K562 (cell line): ENCODE measurements around the gene GOLIM4. TPM values are rescaled to one million over a fixed set of nuclear protein-coding genes. Genes with fewer than 3 reads are reported as not detected.

Experiments used
- ATAC-seq: fragments of 200-7000 bp; cut with Tn5 transposase; 3 replicates; pipeline ENCODE4 v1.9.1; 2020; ENCODE audit warnings: moderate library complexity
- BruUV-seq: library from RNA; stranded (reverse); fragments of 400-500 nt; replicated peaks from 2 replicates; lab custom pipeline; 2021; lab: Mats Ljungman, UMichigan
- CTCF ChIA-PET: fragments of 300-600 bp; formaldehyde crosslinking; extraction: SDS; loops from one replicate; lab custom pipeline; 2021; ENCODE audit warnings: low intra/inter-chr PET ratio; lab: Yijun Ruan, JAX
- POLR2A ChIA-PET: fragments of 300-600, 350-650 bp; sonication (Branson Sonifier 250); formaldehyde crosslinking; extraction: SDS; loops from one replicate; lab custom pipeline; 2021; ENCODE audit warnings: antibody characterized with exemption, inconsistent platforms; lab: Yijun Ruan, JAX
- DNase-seq, 4 experiments: peaks; one replicate each; pipeline versions ENCODE4 v3.0.0 to v3.0.0-alpha.2; 2011 to 2018; ENCODE audit warnings: low spot score in 3 of 4, mixed read lengths in 3 of 4; ENCODE audit errors: extremely low read depth in 1 of 4
- FAIRE-seq: peaks from 2 replicates; lab custom pipeline; 2011; peaks lifted over from hg19 to GRCh38; lab: Jason Lieb, UNC
- H2AFZ ChIP-seq: 2 replicates; pipeline ENCODE4 v1.6.0; 2011; ENCODE audit warnings: low read depth, low read length, control low read depth, inconsistent platforms
- H3K27ac ChIP-seq: fragments of 200-600 bp; 3 replicates; pipeline ENCODE4 v1.8.0; 2011; ENCODE audit warnings: low read depth, mild to moderate bottlenecking, control low read depth, inconsistent platforms, low read length, moderate library complexity, mixed read lengths; ENCODE audit errors: extremely low read depth
- H3K27me3 ChIP-seq, 2 experiments: fragments of 300-600 bp in 1 of 2; 2 replicates in 1 of 2; 3 replicates in 1 of 2; pipeline versions ENCODE4 v1.6.0 to v1.8.0; 2011; ENCODE audit warnings: inconsistent platforms in 2 of 2, low read length in 2 of 2, mild to moderate bottlenecking in 1 of 2, mixed read lengths in 1 of 2, moderate library complexity in 1 of 2; ENCODE audit not compliant: control insufficient read depth in 2 of 2, insufficient read depth in 2 of 2
- H3K36me3 ChIP-seq: fragments of 300-600 bp; 3 replicates; pipeline ENCODE4 v1.8.0; 2011; ENCODE audit warnings: mild to moderate bottlenecking, low read length, inconsistent platforms; ENCODE audit not compliant: control insufficient read depth, insufficient read depth
- H3K4me1 ChIP-seq, 2 experiments: fragments of 200-600 bp in 1 of 2; replicated peaks in 1 of 2; 2 replicates in 1 of 2; 3 replicates in 1 of 2; pipeline versions ENCODE4 v1.5.1 to v1.8.0; 2011; ENCODE audit warnings: inconsistent platforms in 2 of 2, low read length in 2 of 2, mild to moderate bottlenecking in 1 of 2, mixed read lengths in 1 of 2, moderate library complexity in 1 of 2; ENCODE audit not compliant: control insufficient read depth in 2 of 2, insufficient read depth in 2 of 2
- H3K4me2 ChIP-seq: 2 replicates; pipeline ENCODE4 v1.6.1; 2011; ENCODE audit warnings: low read length, control low read depth, inconsistent platforms, mixed read lengths; ENCODE audit not compliant: insufficient read depth
- H3K4me3 ChIP-seq: fragments of 200-600 bp; sonication (generic), shearing (Covaris generic); 2 replicates; pipeline ENCODE4 v1.5.1; 2016; ENCODE audit warnings: control low read depth, inconsistent platforms
- H3K79me2 ChIP-seq: fragments of 200-600 bp; 3 replicates; pipeline ENCODE4 v1.8.0; 2011; ENCODE audit warnings: low read length, inconsistent platforms; ENCODE audit not compliant: control insufficient read depth, insufficient read depth
- H3K9ac ChIP-seq, 2 experiments: 2 replicates each; pipeline versions ENCODE4 v1.6.0 to v1.6.1; 2011; ENCODE audit warnings: low read depth in 2 of 2, low read length in 2 of 2, control low read depth in 1 of 2, inconsistent platforms in 1 of 2, mild to moderate bottlenecking in 1 of 2, mixed read lengths in 1 of 2; ENCODE audit not compliant: insufficient read depth in 1 of 2
- H3K9me1 ChIP-seq: one replicate; pipeline ENCODE4 v1.6.0; 2011; ENCODE audit warnings: inconsistent platforms, mild to moderate bottlenecking, low read length, moderate library complexity; ENCODE audit not compliant: control insufficient read depth, insufficient read depth
- H3K9me3 ChIP-seq: replicated peaks from 2 replicates; pipeline ENCODE4 v1.5.1; 2011; ENCODE audit warnings: low read depth, low read length, inconsistent platforms; ENCODE audit not compliant: control insufficient read depth, insufficient read depth
- H4K20me1 ChIP-seq: replicated peaks from 2 replicates; pipeline ENCODE4 v1.6.1; 2011; ENCODE audit warnings: low read length, inconsistent platforms, mixed read lengths; ENCODE audit not compliant: control insufficient read depth, insufficient read depth
- ETV6 ChIP-seq, 3 experiments: fragments of 150-350 bp in 1 of 3; sonication (generic) in 1 of 3; formaldehyde crosslinking in 1 of 3; IDR thresholded peaks; 2 replicates each; pipeline versions ENCODE4 v1.6.1 to v1.8.0; 2014 to 2022; ENCODE audit warnings: borderline replicate concordance in 2 of 3, low read depth in 2 of 3, antibody characterized with exemption in 1 of 3, low read length in 1 of 3, mild to moderate bottlenecking in 1 of 3, missing genetic modification reagents in 1 of 3
- FOXK2 ChIP-seq, 2 experiments: fragments of 450-650 bp; IDR thresholded peaks in 1 of 2; conservative IDR thresholded peaks in 1 of 2; 2 replicates each; pipeline ENCODE4 v1.6.1; 2016; ENCODE audit warnings: low read depth in 2 of 2, mild to moderate bottlenecking in 1 of 2
- GABPB2 ChIP-seq: fragments of 250-450 bp; sonication (Bioruptor Pico); conservative IDR thresholded peaks from 2 replicates; pipeline ENCODE4 v1.5.1; 2021; ENCODE audit warnings: mild to moderate bottlenecking
- L3MBTL2 ChIP-seq: fragments of 450-650 bp; IDR thresholded peaks from 2 replicates; pipeline ENCODE4 v1.6.1; 2016; ENCODE audit warnings: mild to moderate bottlenecking, moderate library complexity
- MTA2 ChIP-seq: fragments of 450-650 bp; IDR thresholded peaks from 2 replicates; pipeline ENCODE4 v1.6.1; 2016; ENCODE audit warnings: low read depth
- MTF1 ChIP-seq: fragments of 250-450 bp; sonication (Bioruptor Pico); IDR thresholded peaks from 2 replicates; pipeline ENCODE4 v1.9.0; 2021; ENCODE audit warnings: moderate library complexity, mild to moderate bottlenecking, inconsistent platforms, borderline replicate concordance
- MYBL2 ChIP-seq, 2 experiments: fragments of 450-650 bp in 1 of 2; sonication (generic) in 1 of 2; formaldehyde crosslinking in 1 of 2; IDR thresholded peaks; 2 replicates each; pipeline versions ENCODE4 v1.6.1 to v1.8.1; 2017 to 2022; ENCODE audit warnings: borderline replicate concordance in 1 of 2, inconsistent platforms in 1 of 2, low read depth in 1 of 2, mild to moderate bottlenecking in 1 of 2, missing genetic modification reagents in 1 of 2, moderate library complexity in 1 of 2
- NCOA4 ChIP-seq: fragments of 450-650 bp; IDR thresholded peaks from 2 replicates; pipeline ENCODE4 v1.6.1; 2018; ENCODE audit warnings: mild to moderate bottlenecking; ENCODE audit not compliant: partially characterized antibody
- NFIX ChIP-seq: fragments of 250-450 bp; sonication (Bioruptor Pico); IDR thresholded peaks from 2 replicates; pipeline ENCODE4 v1.4.0; 2020; ENCODE audit warnings: low read depth, mild to moderate bottlenecking, moderate library complexity
- PRMT5 ChIP-seq: sonication (generic); formaldehyde crosslinking; IDR thresholded peaks from 2 replicates; pipeline ENCODE4 v1.5.0; 2020; ENCODE audit warnings: missing genetic modification reagents
- SMARCA4 ChIP-seq: fragments of 450-650 bp; IDR thresholded peaks from 2 replicates; pipeline ENCODE4 v1.6.1; 2016
- USF1 ChIP-seq: sonication (generic); formaldehyde crosslinking; IDR thresholded peaks from 2 replicates; pipeline ENCODE4 v1.9.0; 2022; ENCODE audit warnings: mild to moderate bottlenecking, missing genetic modification reagents
- ZBTB26 ChIP-seq: fragments of 450-650 bp; formaldehyde crosslinking; IDR thresholded peaks from 2 replicates; pipeline ENCODE4 v1.4.0; 2022; ENCODE audit warnings: missing genetic modification characterization
- ZFPM2 ChIP-seq: fragments of 250-450 bp; sonication (Bioruptor Pico); IDR thresholded peaks from 2 replicates; pipeline ENCODE4 v1.5.1; 2022; ENCODE audit warnings: mild to moderate bottlenecking
- ZNF121 ChIP-seq: sonication (generic); formaldehyde crosslinking; conservative IDR thresholded peaks from 2 replicates; pipeline ENCODE4 v1.8.0; 2022; ENCODE audit warnings: missing genetic modification reagents
- ZNF232 ChIP-seq: sonication (generic); formaldehyde crosslinking; IDR thresholded peaks from 2 replicates; pipeline ENCODE4 v1.8.0; 2022; ENCODE audit warnings: mild to moderate bottlenecking, missing genetic modification reagents
- WGBS: fragments of 100-300 bp; shearing (Covaris generic); methylation state at CpG from one replicate; pipeline ENCODE4 v1.1.6; 2016; ENCODE audit warnings: low coverage, mixed read lengths; ENCODE audit not compliant: insufficient coverage; ENCODE audit errors: missing lambda C conversion rate; 5-methylcytosine and 5-hydroxymethylcytosine counted together
- in situ Hi-C: fragments of 300-500 bp; cut with MboI; formaldehyde crosslinking; loops from 4 replicates; pipeline ENCODE4 v1.15.0; 2018; ENCODE audit warnings: inconsistent platforms, mixed read lengths
- intact Hi-C: fragments of 100-400 bp; cut with micrococcal nuclease; formaldehyde crosslinking; loops from 2 replicates; pipeline ENCODE4 v1.14.2; 2022
- polyA plus RNA-seq, 8 experiments: library from polyadenylated mRNA; depleted of rRNA in 4 of 8; stranded (reverse) in 5 of 8; unstranded in 3 of 8; fragments of >200 nt; fragmentation: Nextera tagmentation in 2 of 8; fragmentation: Illumina TruSeq in 1 of 8; extraction: Ambion mirVana in 2 of 8; extraction: Trizol in 1 of 8; gene quantifications; 2 replicates each; pipeline versions ENCODE4 v1.2.1 to v1.2.3, GENCODE V29; 2011 to 2014; ENCODE audit warnings: inconsistent platforms in 1 of 8, missing spikeins in 1 of 8
- total RNA-seq, 7 experiments: library from RNA; depleted of rRNA in 6 of 7; stranded (reverse); fragments of >200 nt in 6 of 7; fragmentation: Illumina TruSeq in 2 of 7; extraction: Trizol in 2 of 7; gene quantifications; 2 replicates each; pipeline versions ENCODE4 v1.2.1 to v1.2.3, GENCODE V29; 2011 to 2021; ENCODE audit warnings: low replicate concordance in 1 of 7

GOLIM4 gene
- total and polyA plus RNA-seq, 9 of the 15 experiments (the other 6 are each of a cell fraction or from before 2014, with no cell fraction given), result 9.3 to 39.4 (median 31.0) TPM

GRCh38 chr3:167989999-167990398 is 105.7 kb downstream of the GOLIM4 start:
- H3K4me2 ChIP-seq, result no peak overlapping the region
- in situ Hi-C loops, result no loop called here
- no peaks in the 10 kb centered on the region for H3K9me1 ChIP-seq
- no peak overlapping the region for H3K27ac ChIP-seq
- H3K9ac ChIP-seq, result no peak overlapping the region
- no peak for ATAC-seq
- no peaks in the 10 kb centered on the region for H3K27me3 ChIP-seq
- no peaks in the 10 kb centered on the region for H3K79me2 ChIP-seq
- no TSS peak for BruUV-seq
- H3K4me3 ChIP-seq, result no peak overlapping the region
- H3K36me3 ChIP-seq, result no peaks in the 10 kb centered on the region
- ChIA-PET CTCF (no interaction called here), POLR2A (no interaction called here)
- H4K20me1 ChIP-seq, result no peaks in the 10 kb centered on the region
- H3K9me3 ChIP-seq, result no peaks in the 10 kb centered on the region
- TF ChIP-seq ETV6 (IDR thresholded peaks at IDR 0.05; ENCODE audit: borderline replicate concordance in 1 of 2, low read depth in 2 of 2, low read length in 1 of 2), result no peak
- TF ChIP-seq ETV6 (CRISPR knock-in tag; IDR thresholded peaks at IDR 0.05; ENCODE audit: borderline replicate concordance), result no peak
- TF ChIP-seq ZBTB26, result no peak
- TF ChIP-seq GABPB2 (CRISPR knock-in tag), result no peak
- TF ChIP-seq MYBL2 (IDR thresholded peaks at IDR 0.05; ENCODE audit: low read depth), result no peak
- no peak for TF ChIP-seq MYBL2 (CRISPR knock-in tag; IDR thresholded peaks at IDR 0.05; ENCODE audit: borderline replicate concordance)
- no peak for TF ChIP-seq FOXK2 (conservative IDR thresholded peaks at IDR 0.05 in 1 of 2, IDR thresholded peaks at IDR 0.05 in 1 of 2; ENCODE audit: low read depth in 2 of 2)
- no peak for TF ChIP-seq PRMT5
- TF ChIP-seq USF1 (CRISPR knock-in tag), result no peak
- TF ChIP-seq NCOA4, result no peak
- TF ChIP-seq ZNF232 (CRISPR knock-in tag), result no peak
- TF ChIP-seq MTA2, result no peak
- no peak for TF ChIP-seq ZFPM2
- no peak for TF ChIP-seq ZNF121
- no peak for TF ChIP-seq L3MBTL2
- no peak for TF ChIP-seq SMARCA4
- TF ChIP-seq NFIX (CRISPR knock-in tag), result no peak
- no peak for TF ChIP-seq MTF1 (CRISPR knock-in tag)
- WGBS, result 5% methylated on average over 6 of the region's 6 CpGs
- H3K4me1 ChIP-seq, result no peaks in the 10 kb centered on the region
- FAIRE-seq, result no peak
- intact Hi-C loops, result no loop called here
- no peak overlapping the region for H2AFZ ChIP-seq
- no peak for DNase-seq
